Mesothelial cell of epicardium (in vitro differentiated cells): ENCODE measurements around the gene NHEJ1. TPM values are rescaled to one million over a fixed set of nuclear protein-coding genes. Genes with fewer than 3 reads are reported as not detected.

Source experiments
- DNase-seq, 2 experiments: peaks; one replicate each; pipeline ENCODE4 v3.0.0; 2021; ENCODE audit warnings: low spot score in 2 of 2; ENCODE audit not compliant: unreplicated experiment in 2 of 2
- H3K27ac Mint-ChIP-seq: 2 replicates; pipeline ENCODE4 v1.8.0; 2021; ENCODE audit warnings: mixed read lengths
- H3K27me3 Mint-ChIP-seq: 2 replicates; pipeline ENCODE4 v1.8.0; 2021; ENCODE audit warnings: low read depth, mixed read lengths
- H3K36me3 Mint-ChIP-seq: 2 replicates; pipeline ENCODE4 v1.8.0; 2021; ENCODE audit warnings: mixed read lengths
- H3K4me1 Mint-ChIP-seq: 2 replicates; pipeline ENCODE4 v1.8.0; 2021; ENCODE audit warnings: mixed read lengths
- H3K4me3 Mint-ChIP-seq: 2 replicates; pipeline ENCODE4 v1.8.0; 2021; ENCODE audit warnings: mild to moderate bottlenecking, moderate library complexity, mixed read lengths
- H3K9me3 Mint-ChIP-seq: 2 replicates; pipeline ENCODE4 v1.8.0; 2021; ENCODE audit warnings: mixed read lengths
- CTCF ChIP-seq: fragments of 200-600 bp; sonication (generic); IDR thresholded peaks from one replicate; pipeline ENCODE4 v1.5.0; 2021; ENCODE audit warnings: antibody characterized with exemption; ENCODE audit not compliant: unreplicated experiment
- total RNA-seq: library from RNA; stranded (reverse); gene quantifications from 3 replicates; pipeline ENCODE4 v1.2.1, GENCODE V29; 2021

Gene NHEJ1
- total RNA-seq, 1 donor from 2014 or later = 11.5 TPM

- no peaks in the 10 kb centered on the region for H3K36me3 Mint-ChIP-seq
- no peak overlapping the region for H3K4me3 Mint-ChIP-seq
- no peak for TF ChIP-seq CTCF
- no peaks in the 10 kb centered on the region for H3K9me3 Mint-ChIP-seq
- H3K27me3 Mint-ChIP-seq = peaks cover 15% of the 10 kb centered on the region
- H3K27ac Mint-ChIP-seq = no peak overlapping the region
- DNase-seq = no peak
- no peaks in the 10 kb centered on the region for H3K4me1 Mint-ChIP-seq
These were observed 39.0 kb upstream of the NHEJ1 start for GRCh38 chr2:219199470-219200211.

GRCh38 chr2:219198974-219199373 lies 38.4 kb upstream of the NHEJ1 start:
- H3K27me3 Mint-ChIP-seq = peaks cover 15% of the 10 kb centered on the region
- no peak for DNase-seq
- no peak overlapping the region for H3K4me3 Mint-ChIP-seq
- H3K36me3 Mint-ChIP-seq = no peaks in the 10 kb centered on the region
- H3K9me3 Mint-ChIP-seq = no peaks in the 10 kb centered on the region
- TF ChIP-seq CTCF = no peak
- no peaks in the 10 kb centered on the region for H3K4me1 Mint-ChIP-seq
- H3K27ac Mint-ChIP-seq = no peak overlapping the region

GRCh38 chr2:219197388-219197787 lies 36.8 kb upstream of the NHEJ1 start:
- Mint-ChIP-seq H3K27ac (no peak overlapping the region), H3K4me1 (no peaks in the 10 kb centered on the region), H3K36me3 (no peaks in the 10 kb centered on the region), H3K4me3 (no peak overlapping the region), H3K27me3 (peaks cover 15% of the 10 kb centered on the region), H3K9me3 (no peaks in the 10 kb centered on the region)
- no peak for TF ChIP-seq CTCF
- DNase-seq = no peak

GRCh38 chr2:219186754-219187456 lies 26.3 kb upstream of the NHEJ1 start:
- no peak for TF ChIP-seq CTCF
- no peaks in the 10 kb centered on the region for H3K27me3 Mint-ChIP-seq
- H3K4me1 Mint-ChIP-seq = no peaks in the 10 kb centered on the region

GRCh38 chr2:219184121-219184520 lies 23.5 kb upstream of the NHEJ1 start:
- H3K27ac Mint-ChIP-seq = no peak overlapping the region
- no peaks in the 10 kb centered on the region for H3K27me3 Mint-ChIP-seq
- H3K4me3 Mint-ChIP-seq = no peak overlapping the region
- no peak for DNase-seq
- H3K36me3 Mint-ChIP-seq = peaks cover 21% of the 10 kb centered on the region
- H3K4me1 Mint-ChIP-seq = peaks cover 3% of the 10 kb centered on the region
- no peaks in the 10 kb centered on the region for H3K9me3 Mint-ChIP-seq
- TF ChIP-seq CTCF = no peak

More at GRCh38 chr2:219186754-219187456, 26.3 kb upstream of the NHEJ1 start:
- Mint-ChIP-seq H3K36me3 (peaks cover 7% of the 10 kb centered on the region), H3K4me3 (no peak overlapping the region), H3K9me3 (no peaks in the 10 kb centered on the region), H3K27ac (no peak overlapping the region)
- DNase-seq = no peak
